Measurements from ENCODE around the gene STAT6. TPM values are rescaled to one million over a fixed set of nuclear protein-coding genes. Genes with fewer than 3 reads are reported as not detected.
A peak's percentile ranks its signal among the peaks of the same experiment; 100 is the strongest.
"Not testable (repeated sequence)": the region's sequence is repeated elsewhere in the genome, so short reads cannot be mapped to it uniquely, and the experiment has no call there.

STAT6 gene
- polyA plus RNA-seq, 3 donors: 95.5 to 138 (median 97.6) TPM

GRCh38 chr12:57078519-57079404 is 32.4 kb downstream of the STAT6 start, which contains the start of gene NEMP1:
TSS of gene NEMP1 (minus strand) at chr12:57078791. CDS start at chr12:57078745, 46 bp downstream.
- DNase-seq (ENCODE audit: extremely low read depth in 1 of 11, low read depth in 9 of 11, low spot score in 4 of 11): peak; percentile 97 to 100 (median 100)

- DNase-seq (ENCODE audit: extremely low read depth in 1 of 11, low read depth in 9 of 11, low spot score in 4 of 11): not testable (repeated sequence)
These were observed 37.4 kb downstream of the STAT6 start for GRCh38 chr12:57073566-57074450.

- no peak for DNase-seq (ENCODE audit: extremely low read depth in 1 of 11, low read depth in 9 of 11, low spot score in 4 of 11)
These were observed 38.5 kb downstream of the STAT6 start for GRCh38 chr12:57072661-57073060.

- peak in 9 of 11 donors; percentile 56 to 77 (median 71) for DNase-seq (ENCODE audit: extremely low read depth in 1 of 11, low read depth in 9 of 11, low spot score in 4 of 11)
These were observed 41.6 kb downstream of the STAT6 start for GRCh38 chr12:57069523-57069922.

DNA sequence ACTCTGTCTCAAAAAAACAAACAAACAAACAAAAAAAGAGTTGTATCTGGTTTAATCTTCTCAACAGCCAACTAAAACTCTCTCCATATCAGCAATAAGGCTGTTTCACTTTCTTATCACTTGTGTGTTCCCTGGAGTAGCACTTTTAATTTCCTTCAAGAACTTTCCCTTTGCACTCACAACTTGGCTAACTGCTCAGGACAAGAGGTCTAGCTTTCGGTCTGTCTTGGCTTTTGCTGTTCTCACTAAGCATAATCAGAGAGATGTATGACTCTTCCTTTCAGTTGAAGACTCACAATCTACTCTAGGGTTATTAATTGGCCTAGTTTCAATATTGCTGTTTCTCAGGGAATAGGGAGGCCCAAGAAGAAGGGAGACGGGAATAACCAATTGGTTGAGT is 44.9 kb downstream of the STAT6 start:
- DNase-seq (ENCODE audit: extremely low read depth in 1 of 11, low read depth in 9 of 11, low spot score in 4 of 11): no peak

DNA sequence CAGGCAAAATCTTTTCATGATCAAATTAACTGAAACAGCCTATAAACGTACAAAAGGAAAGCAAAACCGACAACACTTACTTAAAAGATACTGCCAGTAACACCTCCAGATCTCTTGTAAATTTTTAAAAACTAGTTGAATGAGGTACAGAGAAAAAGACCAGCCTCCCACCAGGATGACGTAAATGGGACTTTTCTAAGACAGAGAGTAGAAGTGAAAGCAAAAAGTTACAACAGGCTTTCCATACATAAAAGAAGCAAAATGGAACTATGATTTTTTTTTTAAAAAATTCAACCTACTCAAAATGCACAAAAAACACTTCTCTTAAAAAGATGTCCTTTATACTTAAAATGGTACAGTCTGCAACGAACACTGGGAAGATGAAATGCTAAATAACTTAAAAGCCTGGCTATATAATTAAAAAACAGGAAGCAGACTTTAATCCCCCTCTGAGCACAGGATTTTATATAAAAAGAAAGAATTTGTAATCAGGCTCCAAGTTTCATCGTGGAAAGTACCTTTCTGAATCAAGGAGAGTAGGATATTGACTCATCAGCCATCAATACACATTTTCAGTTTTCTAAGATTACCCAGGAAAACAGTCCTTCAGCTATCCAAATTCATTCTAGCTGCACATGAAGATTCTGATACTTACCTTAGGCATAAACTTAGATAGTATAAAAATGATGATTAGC is 47.0 kb downstream of the STAT6 start:
- no peak for DNase-seq (ENCODE audit: extremely low read depth in 1 of 11, low read depth in 9 of 11, low spot score in 4 of 11)

GRCh38 chr12:57058454-57058853 is 52.7 kb downstream of the STAT6 start:
- no peak for DNase-seq (ENCODE audit: extremely low read depth in 1 of 11, low read depth in 9 of 11, low spot score in 4 of 11)

GRCh38 chr12:57057067-57057751 is 54.0 kb downstream of the STAT6 start:
- DNase-seq (ENCODE audit: extremely low read depth in 1 of 11, low read depth in 9 of 11, low spot score in 4 of 11): no peak

GRCh38 chr12:57055824-57056223 is 55.3 kb downstream of the STAT6 start:
- no peak for DNase-seq (ENCODE audit: extremely low read depth in 1 of 11, low read depth in 9 of 11, low spot score in 4 of 11)

GRCh38 chr12:57053901-57054300 is 57.3 kb downstream of the STAT6 start:
- DNase-seq (ENCODE audit: extremely low read depth in 1 of 11, low read depth in 9 of 11, low spot score in 4 of 11): not testable (repeated sequence)

GRCh38 chr12:57053146-57053545 is 58.0 kb downstream of the STAT6 start:
- DNase-seq (ENCODE audit: extremely low read depth in 1 of 11, low read depth in 9 of 11, low spot score in 4 of 11): not testable (repeated sequence)

DNA sequence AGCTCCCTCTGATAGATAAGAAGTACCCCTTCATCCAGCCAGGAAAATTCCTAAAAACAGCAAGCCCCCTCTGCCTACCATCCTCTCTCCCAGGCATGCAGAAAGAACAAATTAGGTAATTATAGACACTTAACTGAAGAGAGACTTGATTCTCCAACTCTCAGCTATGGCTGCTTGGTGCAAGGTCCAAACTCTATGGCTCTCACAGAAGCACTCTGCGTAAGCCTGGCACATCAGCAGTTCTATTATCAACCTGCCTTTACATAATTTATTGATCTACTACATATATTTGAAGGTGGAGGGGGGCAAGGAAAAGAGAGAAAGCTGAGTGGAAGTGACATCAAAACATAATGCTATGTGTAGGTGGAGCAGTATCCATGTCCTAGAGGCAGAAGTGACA is 60.2 kb downstream of the STAT6 start:
- no peak for DNase-seq (ENCODE audit: extremely low read depth in 1 of 11, low read depth in 9 of 11, low spot score in 4 of 11)

GRCh38 chr12:57049890-57050289 is 61.3 kb downstream of the STAT6 start, which contains the start of gene MYO1A:
TSS of gene MYO1A (minus strand) at chr12:57050129. CDS start at chr12:57048323, 1,806 bp downstream.
- no peak for DNase-seq (ENCODE audit: extremely low read depth in 1 of 11, low read depth in 9 of 11, low spot score in 4 of 11)

GRCh38 chr12:57049119-57049446 is 62.1 kb downstream of the STAT6 start:
- DNase-seq (ENCODE audit: extremely low read depth in 1 of 11, low read depth in 9 of 11, low spot score in 4 of 11): no peak

- DNase-seq (ENCODE audit: extremely low read depth in 1 of 11, low read depth in 9 of 11, low spot score in 4 of 11): no peak
These were observed 62.6 kb downstream of the STAT6 start for GRCh38 chr12:57048423-57049118.

DNA sequence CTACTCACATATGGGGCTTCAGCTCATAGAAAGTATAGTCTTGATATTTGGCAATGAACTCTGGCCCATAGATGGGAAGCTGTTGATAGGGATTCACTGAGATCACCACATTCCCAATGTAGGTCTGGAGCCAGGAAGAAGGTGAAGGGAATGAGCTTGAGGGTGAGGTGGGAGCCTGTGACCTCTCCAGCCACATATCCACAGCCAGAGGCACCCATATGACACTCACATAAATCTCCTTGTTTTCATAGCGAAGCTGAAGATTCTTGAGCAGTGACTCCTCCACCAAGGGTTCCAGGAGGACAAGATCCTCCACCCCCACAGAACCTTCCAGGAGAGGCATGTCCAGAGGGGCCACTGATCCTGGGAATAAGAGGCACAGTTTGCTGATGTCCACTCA is 63.2 kb downstream of the STAT6 start:
- no peak for DNase-seq (ENCODE audit: extremely low read depth in 1 of 11, low read depth in 9 of 11, low spot score in 4 of 11)

DNA sequence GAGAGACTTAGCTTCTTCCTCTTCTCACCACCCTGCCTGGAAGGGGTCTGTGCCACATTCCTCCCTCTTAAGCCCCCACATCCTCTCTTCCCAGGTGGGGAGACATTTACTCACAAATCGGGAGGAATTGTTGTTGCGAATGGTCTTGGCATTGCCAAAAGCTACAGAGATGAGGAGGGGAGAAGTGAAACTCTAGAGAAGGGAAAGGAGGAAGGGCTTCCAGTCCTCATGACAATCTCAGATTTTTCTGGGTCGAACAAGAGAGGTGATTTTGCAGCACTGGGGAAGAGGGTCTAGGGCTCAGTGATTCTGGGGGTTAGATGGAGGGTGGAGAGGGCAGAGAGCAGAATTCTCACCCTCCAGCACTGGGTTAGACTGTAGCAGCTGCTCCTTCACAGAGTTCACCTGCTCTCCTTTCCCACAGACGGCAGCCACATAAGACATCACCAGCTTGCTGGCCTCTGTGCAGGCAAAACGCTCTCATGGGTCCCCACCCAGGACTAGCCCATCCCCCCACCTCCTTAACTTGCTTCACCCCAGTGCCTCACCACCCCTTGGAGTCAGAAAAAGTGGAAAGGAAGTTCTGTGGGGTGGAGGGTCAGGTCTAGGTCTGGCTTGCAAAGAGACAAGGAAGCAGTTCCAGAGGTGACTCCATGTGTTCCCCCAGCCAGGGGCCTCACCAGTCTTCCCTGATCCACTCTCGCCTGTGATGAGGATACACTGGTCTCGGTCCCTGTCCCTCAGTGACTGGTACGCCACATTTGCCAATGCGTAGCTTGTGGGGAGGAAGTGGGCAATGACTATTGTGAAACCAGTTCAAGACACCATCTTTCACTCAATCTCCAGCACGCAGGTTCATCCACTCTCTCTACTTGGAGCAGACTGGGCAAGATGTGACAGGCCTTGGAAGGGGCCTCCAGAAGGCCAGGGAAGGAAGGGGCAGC is 63.9 kb downstream of the STAT6 start:
- DNase-seq (ENCODE audit: extremely low read depth in 1 of 11, low read depth in 9 of 11, low spot score in 4 of 11): no peak
